Measurements from ENCODE around the gene MPPED2.

GRCh38 chr11:30477061-30477460 lies 109.1 kb downstream of the MPPED2 start:
- TF ChIP-seq EZH2 (IDR thresholded peaks at IDR 0.05; ENCODE audit: borderline replicate concordance) = no peak
- TF ChIP-seq CTCF (IDR thresholded peaks at IDR 0.05; ENCODE audit: poor library complexity) = no peak

Data from hepatocyte (in vitro differentiated cells).